ENCODE results near the gene MAP3K10. TPM values are rescaled to one million over a fixed set of nuclear protein-coding genes. Genes with fewer than 3 reads are reported as not detected.

MAP3K10 gene
- total and polyA plus RNA-seq, 2 of the 4 experiments (the other 2 are of a cell fraction): 1.8 to 5.5 TPM

- no peak overlapping the region for H2AK9ac ChIP-seq (replicated peaks; ENCODE audit: low read depth, low read length, poor library complexity)
- no peak overlapping the region for H3K23ac ChIP-seq (ENCODE audit: low read depth, low read length)
- ChIA-PET POLR2A (ENCODE audit: unreplicated experiment) (no interaction called here), CTCF (no interaction called here)
- H3K4me1 ChIP-seq (ENCODE audit: control insufficient read depth, insufficient read depth, low read length): no peaks in the 10 kb centered on the region
- no peak overlapping the region for H2AK5ac ChIP-seq (ENCODE audit: low read depth, low read length)
- H2BK5ac ChIP-seq (ENCODE audit: low read depth, low read length, poor library complexity, severe bottlenecking): no peak overlapping the region
- H3K4me3 ChIP-seq (ENCODE audit: insufficient read depth, low read depth, low read length): no peak overlapping the region
- no peak overlapping the region for H4K91ac ChIP-seq (ENCODE audit: insufficient read depth, low read depth, low read length)
- no peak overlapping the region for H3K9ac ChIP-seq (ENCODE audit: low read depth, low read length)
- no TSS peak for BruUV-seq (replicated peaks)
- H3K27me3 ChIP-seq (ENCODE audit: control insufficient read depth, insufficient read depth, low read length): no peaks in the 10 kb centered on the region
- H3K4ac ChIP-seq (ENCODE audit: low read depth, low read length): no peak overlapping the region
- peak; percentile 10 for DNase-seq
- no peaks in the 10 kb centered on the region for H4K20me1 ChIP-seq (ENCODE audit: insufficient read depth, low read length)
- H3K36me3 ChIP-seq (ENCODE audit: control insufficient read depth, insufficient read depth, low read length): no peaks in the 10 kb centered on the region
- H4K8ac ChIP-seq (ENCODE audit: low read depth in 2 of 2, low read length in 2 of 2): no peak overlapping the region
- no peak overlapping the region for H2BK15ac ChIP-seq (ENCODE audit: low read depth, low read length)
- no peaks in the 10 kb centered on the region for H3K9me3 ChIP-seq (ENCODE audit: control insufficient read depth, insufficient read depth, low read length)
- H3K18ac ChIP-seq (ENCODE audit: low read depth, low read length): no peak overlapping the region
- no peak overlapping the region for H2BK120ac ChIP-seq (ENCODE audit: low read depth, low read length)
- H3K79me1 ChIP-seq (ENCODE audit: low read depth in 1 of 2, low read length in 2 of 2): no peaks in the 10 kb centered on the region
- dilution Hi-C loops (cut with HindIII; ENCODE audit: low sequenced_read_pairs, unreplicated experiment) (no loop called here), in situ Hi-C loops (cut with MboI; ENCODE audit: low sequenced_read_pairs) (no loop called here), intact Hi-C loops (cut with micrococcal nuclease) (no loop called here)
- no peaks in the 10 kb centered on the region for H3K9me1 ChIP-seq (ENCODE audit: insufficient read depth, low read length)
- no peak overlapping the region for H2BK20ac ChIP-seq (ENCODE audit: low read depth, low read length)
- peak overlapping the region; percentile 41 for H2AFZ ChIP-seq (replicated peaks; ENCODE audit: low read length, poor library complexity)
- no peak overlapping the region for H3K56ac ChIP-seq (ENCODE audit: extremely low read depth, insufficient read depth, low read length)
- H3K27ac ChIP-seq (ENCODE audit: insufficient read depth, low read length): no peak overlapping the region
- H3K14ac ChIP-seq (replicated peaks; ENCODE audit: low read depth, low read length): no peak overlapping the region
- 33% methylated on average over 3 of the region's 8 CpGs; no CpG with 5 or more reads in 1 of the 2 experiments for WGBS, 2 experiments (ENCODE audit: extremely low coverage in 2 of 2, insufficient read length in 1 of 2)
- H3K4me2 ChIP-seq (ENCODE audit: low read depth, low read length): no peak overlapping the region
- peak; percentile 44; the same call in 1 of the 2 replicates for ATAC-seq (ENCODE audit: low read depth)
- H4K5ac ChIP-seq (ENCODE audit: low read depth, low read length): no peak overlapping the region
- TF ChIP-seq SMC3 (IDR thresholded peaks at IDR 0.05; ENCODE audit: low read depth, low read length) (peak; percentile 35), RCOR1 (IDR thresholded peaks at IDR 0.05; ENCODE audit: insufficient replicate concordance, low read length) (no peak), RAD21 (IDR thresholded peaks at IDR 0.05; ENCODE audit: low read length) (peak; percentile 38), CTCF (conservative IDR thresholded peaks at IDR 0.05; ENCODE audit: low read depth, low read length) (peak; percentile 40), NFE2L2 (IDR thresholded peaks at IDR 0.05; ENCODE audit: low read depth, low read length) (no peak)
These were observed 35.4 kb upstream of the MAP3K10 start for GRCh38 chr19:40155749-40156265.
